ENCODE results near the gene LGR4. TPM values are rescaled to one million over a fixed set of nuclear protein-coding genes. Genes with fewer than 3 reads are reported as not detected.

The LGR4 gene
- total and polyA plus RNA-seq, 2 of the 4 experiments (the other 2 are of a cell fraction): 2.9 to 6.8 TPM

- TF ChIP-seq CTCF (conservative IDR thresholded peaks at IDR 0.05; ENCODE audit: low read depth, low read length) (no peak), MAFK (IDR thresholded peaks at IDR 0.05; ENCODE audit: low read depth, low read length) (no peak), BHLHE40 (IDR thresholded peaks at IDR 0.05; ENCODE audit: low read depth, low read length) (no peak), CEBPB (IDR thresholded peaks at IDR 0.05; ENCODE audit: low read depth, low read length) (no peak), RCOR1 (IDR thresholded peaks at IDR 0.05; ENCODE audit: insufficient replicate concordance, low read length) (no peak), RAD21 (IDR thresholded peaks at IDR 0.05; ENCODE audit: low read length) (no peak)
Measured at GRCh38 chr11:27388869-27389268, 83.7 kb downstream of the LGR4 start (continued).

GRCh38 chr11:27388001-27388400, 84.6 kb downstream of the LGR4 start:
- H3K9me1 ChIP-seq (ENCODE audit: insufficient read depth, low read length): peaks cover 2% of the 10 kb centered on the region; the same call in 1 of the 2 replicates
- no peak overlapping the region for H2BK15ac ChIP-seq (ENCODE audit: low read depth, low read length)
- H3K18ac ChIP-seq (ENCODE audit: low read depth, low read length): no peak overlapping the region
- ChIA-PET POLR2A (ENCODE audit: unreplicated experiment) (no interaction called here), CTCF (no interaction called here)
- in situ Hi-C loops (cut with MboI; ENCODE audit: low sequenced_read_pairs): no loop called here
- no peak overlapping the region for H2BK20ac ChIP-seq (ENCODE audit: low read depth, low read length)
- DNase-seq (no peak), ATAC-seq (ENCODE audit: low read depth) (no peak)
- WGBS, 2 experiments (ENCODE audit: extremely low coverage in 2 of 2, insufficient read length in 1 of 2): no CpG with 5 or more reads among the region's 2 CpGs
- H3K23ac ChIP-seq (ENCODE audit: low read depth, low read length): no peak overlapping the region
- intact Hi-C loops (cut with micrococcal nuclease): no loop called here
- peaks cover 0 to 4% of the 10 kb centered on the region in 2 experiments; a peak in 2 of 4 replicates for H3K79me1 ChIP-seq (ENCODE audit: low read depth in 1 of 2, low read length in 2 of 2)
- no peak overlapping the region for H2AK9ac ChIP-seq (replicated peaks; ENCODE audit: low read depth, low read length, poor library complexity)
- H2BK5ac ChIP-seq (ENCODE audit: low read depth, low read length, poor library complexity, severe bottlenecking): no peak overlapping the region
- no peak overlapping the region for H3K14ac ChIP-seq (replicated peaks; ENCODE audit: low read depth, low read length)
- no peak overlapping the region for H3K4ac ChIP-seq (ENCODE audit: low read depth, low read length)
- H3K56ac ChIP-seq (ENCODE audit: extremely low read depth, insufficient read depth, low read length): no peak overlapping the region
- no peaks in the 10 kb centered on the region for H3K36me3 ChIP-seq (ENCODE audit: control insufficient read depth, insufficient read depth, low read length)
- H3K4me2 ChIP-seq (ENCODE audit: low read depth, low read length): no peak overlapping the region
- no peaks in the 10 kb centered on the region for H3K27me3 ChIP-seq (ENCODE audit: control insufficient read depth, insufficient read depth, low read length)
- no TSS peak for BruUV-seq (replicated peaks)
- H4K8ac ChIP-seq (ENCODE audit: low read depth in 2 of 2, low read length in 2 of 2): no peak overlapping the region
- H2BK120ac ChIP-seq (ENCODE audit: low read depth, low read length): no peak overlapping the region
- H2AFZ ChIP-seq (replicated peaks; ENCODE audit: low read length, poor library complexity): no peak overlapping the region
- H3K9ac ChIP-seq (ENCODE audit: low read depth, low read length): no peak overlapping the region
- H3K27ac ChIP-seq (ENCODE audit: insufficient read depth, low read length): no peak overlapping the region
- no peaks in the 10 kb centered on the region for H3K9me3 ChIP-seq (ENCODE audit: control insufficient read depth, insufficient read depth, low read length)
- no peak overlapping the region for H3K4me3 ChIP-seq (ENCODE audit: insufficient read depth, low read depth, low read length)
- no peak overlapping the region for H4K91ac ChIP-seq (ENCODE audit: insufficient read depth, low read depth, low read length)
- no peak overlapping the region for H4K5ac ChIP-seq (ENCODE audit: low read depth, low read length)
- dilution Hi-C loops (cut with HindIII; ENCODE audit: low sequenced_read_pairs, unreplicated experiment): no loop called here
- peaks cover 12% of the 10 kb centered on the region for H3K4me1 ChIP-seq (ENCODE audit: control insufficient read depth, insufficient read depth, low read length)
- H4K20me1 ChIP-seq (ENCODE audit: insufficient read depth, low read length): no peaks in the 10 kb centered on the region
- no peak overlapping the region for H2AK5ac ChIP-seq (ENCODE audit: low read depth, low read length)
- TF ChIP-seq BHLHE40 (IDR thresholded peaks at IDR 0.05; ENCODE audit: low read depth, low read length) (no peak), FOS (IDR thresholded peaks at IDR 0.05; ENCODE audit: low read depth, low read length) (no peak), SMC3 (IDR thresholded peaks at IDR 0.05; ENCODE audit: low read depth, low read length) (no peak), CEBPB (IDR thresholded peaks at IDR 0.05; ENCODE audit: low read depth, low read length) (no peak), CTCF (conservative IDR thresholded peaks at IDR 0.05; ENCODE audit: low read depth, low read length) (no peak), RFX5 (IDR thresholded peaks at IDR 0.05; ENCODE audit: low read depth, low read length) (no peak), MAFK (IDR thresholded peaks at IDR 0.05; ENCODE audit: low read depth, low read length) (no peak), RCOR1 (IDR thresholded peaks at IDR 0.05; ENCODE audit: insufficient replicate concordance, low read length) (no peak), MXI1 (IDR thresholded peaks at IDR 0.05; ENCODE audit: borderline replicate concordance, low read depth, low read length) (no peak), CHD1 (IDR thresholded peaks at IDR 0.05; ENCODE audit: low read depth, low read length) (no peak), NFE2L2 (IDR thresholded peaks at IDR 0.05; ENCODE audit: low read depth, low read length) (no peak), MAZ (IDR thresholded peaks at IDR 0.05; ENCODE audit: borderline replicate concordance, low read depth, low read length) (no peak)

Data from IMR-90 (cell line).